Measurements from ENCODE around the gene PRKCZ.

Gene PRKCZ

GRCh38 chr1:2049718-2050431, at the start of gene PRKCZ:
Gene PRKCZ (plus strand): TSS chr1:2050411. CDS start chr1:2050631, 220 bp downstream.
- DNase-seq: no peak

DNA sequence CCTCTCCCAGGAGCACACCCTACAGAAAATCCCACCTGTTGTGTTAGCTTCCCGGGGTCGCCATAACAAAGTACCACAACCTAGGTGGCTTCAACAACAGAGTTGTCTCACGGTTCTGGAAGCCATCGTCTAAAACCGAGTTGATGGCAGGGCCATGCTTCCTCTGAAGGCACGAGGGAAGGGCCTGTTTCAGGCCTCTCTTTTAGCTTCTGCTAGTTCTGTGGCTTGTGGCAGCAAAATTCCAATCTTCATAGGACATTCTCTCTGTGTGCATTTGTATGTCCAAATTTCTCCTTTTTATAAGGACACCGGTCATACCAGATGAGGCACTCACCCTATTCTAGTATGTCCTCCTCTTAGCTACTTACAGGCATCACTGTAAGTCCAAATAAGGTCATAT, 49.8 kb upstream of the PRKCZ start:
- no peak for DNase-seq

DNA sequence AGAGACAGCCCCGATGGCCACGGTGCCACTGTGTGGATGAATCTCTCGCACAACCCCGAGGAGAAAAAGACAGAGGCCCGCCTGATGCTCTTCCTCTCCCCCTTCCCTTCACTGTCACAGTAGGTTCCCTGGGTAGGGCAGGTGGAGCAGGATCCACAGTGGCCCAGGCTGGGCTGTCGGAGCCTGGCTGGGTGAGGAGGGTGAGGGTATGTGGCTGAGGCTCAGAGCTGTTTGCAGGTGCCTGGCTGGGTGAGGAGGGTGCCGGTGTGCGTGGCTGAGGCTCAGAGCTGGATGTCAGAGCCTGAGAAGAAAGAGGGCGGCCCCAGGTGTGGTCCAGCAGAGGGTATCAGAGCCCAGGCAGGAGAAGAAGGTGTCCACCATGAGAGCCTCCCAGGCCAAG, 49.4 kb upstream of the PRKCZ start:
- no peak for DNase-seq

DNA sequence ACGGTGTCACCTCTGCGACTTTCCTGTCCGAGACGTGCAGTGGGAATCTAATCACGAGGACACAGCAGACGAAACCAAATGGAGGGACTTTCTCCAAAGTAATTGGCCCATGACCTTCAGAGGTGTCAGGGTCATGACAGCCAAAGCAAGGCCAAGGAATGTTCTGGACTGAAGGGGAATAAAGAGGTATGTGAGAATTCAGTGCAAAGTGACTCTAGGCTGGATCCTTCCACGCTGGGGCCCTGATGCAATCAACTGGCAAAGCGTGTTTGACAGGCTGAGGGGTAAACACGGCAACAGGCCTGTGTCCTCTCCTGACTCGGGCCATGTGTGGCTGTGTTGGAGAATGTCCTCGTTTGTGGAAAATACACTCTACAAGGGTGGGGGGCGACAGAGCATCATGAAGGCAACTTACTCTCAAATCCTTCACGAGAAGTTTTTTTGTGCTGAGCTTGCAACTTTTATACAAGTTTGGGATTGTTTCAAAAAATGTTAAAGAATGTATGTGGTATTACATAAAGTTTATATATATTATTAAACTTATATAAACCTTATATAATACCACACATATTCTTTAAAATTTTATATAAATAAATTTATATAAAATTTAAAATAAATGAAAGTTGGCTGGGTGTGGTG, 48.3 kb upstream of the PRKCZ start:
- no peak for DNase-seq

DNA sequence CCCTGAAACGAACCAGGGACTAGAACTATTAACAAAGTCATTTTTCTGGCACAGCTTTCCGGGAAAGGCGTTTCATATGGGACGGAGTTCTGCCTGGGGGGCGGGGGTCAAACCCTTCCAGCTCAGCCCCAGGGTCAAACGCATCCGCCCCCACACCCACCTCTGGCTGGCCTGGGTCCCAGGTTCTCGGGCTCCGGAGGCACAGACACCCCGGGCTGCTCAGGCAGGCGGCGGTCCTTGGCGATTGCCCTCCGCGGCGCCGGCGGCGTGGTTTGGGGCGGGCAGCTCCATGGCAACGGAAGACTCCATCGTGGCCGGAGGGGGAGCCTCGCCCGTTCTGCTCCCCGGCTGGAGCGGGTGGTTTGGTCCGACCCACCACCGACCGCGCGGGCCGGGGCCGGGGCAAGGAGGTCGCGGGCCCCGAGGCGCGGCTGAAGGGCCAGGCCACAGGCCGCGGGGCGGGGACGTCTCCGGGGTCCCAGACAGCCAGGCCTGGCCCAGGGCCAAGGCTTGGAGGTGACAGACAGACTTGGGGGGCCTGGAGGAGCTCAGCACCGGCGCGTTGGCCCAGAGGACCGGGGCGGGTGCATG, 46.6 kb upstream of the PRKCZ start, which contains the start of gene CFAP74:
Gene CFAP74 (minus strand): TSS at position 246 of the 591 bp plus-strand sequence. CDS start 12,830 bp downstream, outside the sequence.
- peak; percentile 28 for DNase-seq

DNA sequence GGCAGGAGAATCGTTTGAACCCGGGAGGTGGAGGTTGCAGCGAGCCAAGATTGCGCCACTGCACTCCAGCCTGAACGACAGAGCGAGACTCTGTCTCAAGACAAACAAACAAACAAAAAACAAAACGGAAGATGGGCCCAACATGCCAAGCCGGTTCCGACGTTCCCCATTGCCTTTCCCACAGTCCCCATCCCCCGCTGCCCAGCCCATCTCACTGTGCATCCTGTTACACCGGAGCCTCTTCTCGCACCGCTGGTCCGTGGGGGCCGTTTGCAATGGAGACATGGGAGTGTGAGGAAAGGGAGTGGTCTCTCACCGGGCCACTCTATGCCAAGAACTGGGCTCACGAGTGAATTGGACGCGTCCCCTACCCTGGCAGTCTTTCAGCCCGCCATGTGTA, 45.4 kb upstream of the PRKCZ start:
- no peak for DNase-seq

- DNase-seq: no peak
Measured at GRCh38 chr1:2009101-2010053, 40.8 kb upstream of the PRKCZ start.

GRCh38 chr1:2014181-2014580, 36.0 kb upstream of the PRKCZ start:
- no peak for DNase-seq

DNA sequence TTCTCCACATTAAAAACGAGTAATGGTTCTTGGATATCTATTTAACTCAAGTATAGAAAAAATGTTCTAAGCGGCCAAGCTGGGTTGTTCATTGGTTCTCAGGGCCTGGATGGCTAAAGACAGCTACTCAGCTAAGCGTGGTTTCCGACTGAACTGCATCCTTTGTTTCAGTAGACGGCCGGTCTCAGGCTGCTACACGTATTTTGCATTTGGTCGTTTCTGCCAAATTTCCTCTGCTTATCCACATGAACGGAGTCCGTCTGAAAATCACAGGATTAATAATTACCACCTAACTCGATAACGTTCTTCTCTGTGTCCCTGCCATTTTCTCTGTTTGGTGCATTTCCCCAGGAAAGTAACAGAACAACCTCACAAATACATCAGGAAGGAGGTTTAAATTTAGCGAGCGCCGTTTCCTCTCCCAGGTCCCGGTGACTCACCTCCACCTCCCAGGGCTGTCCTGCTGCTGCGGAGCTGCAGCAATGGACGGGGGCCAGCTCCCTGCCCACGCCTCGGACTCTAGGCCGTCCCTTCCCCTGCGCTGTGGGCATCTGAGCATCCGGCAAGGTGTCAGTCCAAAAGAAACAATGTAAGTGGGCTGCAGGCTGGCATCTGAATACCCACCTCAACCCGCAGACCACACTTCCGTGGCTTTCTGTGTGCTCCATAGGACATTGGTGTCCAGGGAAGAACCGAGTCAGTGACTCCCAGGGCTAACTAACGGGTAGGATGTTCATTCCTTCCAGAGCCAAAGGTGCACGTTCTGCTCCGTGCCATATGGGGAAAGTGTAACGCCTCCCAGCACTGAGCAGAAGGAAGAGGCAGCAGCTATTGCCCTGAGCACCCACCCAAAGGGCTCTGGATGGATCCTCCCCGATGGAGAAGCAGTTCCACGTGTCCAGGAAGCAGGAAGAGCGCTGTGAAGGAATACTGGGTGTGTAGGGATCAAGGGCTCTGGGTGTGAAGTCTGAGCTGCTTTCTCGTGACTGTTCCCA, 35.2 kb upstream of the PRKCZ start:
- DNase-seq: no peak

- no peak for DNase-seq
Measured at GRCh38 chr1:2016123-2016522, 34.1 kb upstream of the PRKCZ start.

DNA sequence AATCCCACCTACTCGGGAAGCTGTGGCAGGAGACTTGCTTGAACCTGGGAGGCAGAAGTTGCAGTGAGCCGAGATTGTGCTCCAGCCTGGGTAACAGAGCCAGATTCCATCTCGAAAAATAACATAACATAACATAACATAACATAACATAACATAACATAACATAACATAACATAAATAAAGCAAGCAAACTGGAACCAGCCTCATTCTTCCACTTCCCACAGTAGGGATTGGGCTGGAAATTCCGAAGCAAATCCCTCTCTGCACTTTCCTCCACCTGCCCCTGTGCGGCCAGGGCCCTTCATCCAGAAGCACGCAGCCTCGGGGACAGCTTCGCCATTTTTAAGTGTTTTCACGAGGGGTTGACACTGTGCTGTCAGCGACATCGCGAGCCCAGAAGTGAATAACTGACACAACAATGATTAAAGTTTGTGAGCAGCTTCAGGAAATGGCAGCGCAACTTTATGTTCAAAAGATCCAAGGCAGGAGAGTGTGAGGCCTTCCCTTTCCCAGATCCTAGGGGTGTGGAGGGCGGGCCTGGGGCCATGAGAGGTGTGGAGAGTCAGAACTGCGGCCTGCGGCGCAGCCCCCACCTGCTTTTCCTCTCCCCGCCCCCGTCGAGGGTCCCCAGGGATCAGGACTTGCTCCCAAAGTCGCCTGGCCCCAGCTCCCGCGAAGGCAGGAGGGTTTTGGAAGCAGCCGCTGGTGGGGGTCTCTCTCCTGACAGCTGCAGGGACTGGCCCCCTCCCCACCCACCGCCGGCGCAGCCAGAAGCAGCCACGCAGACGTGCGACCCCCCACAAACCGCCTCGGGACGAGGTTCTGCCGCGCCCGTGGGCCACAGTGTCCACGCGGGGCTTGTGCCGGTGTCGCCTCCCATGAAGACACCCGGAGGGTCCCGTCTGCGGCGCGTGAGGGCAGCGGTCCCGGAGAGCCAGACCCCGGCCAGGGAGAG, 31.7 kb upstream of the PRKCZ start:
- DNase-seq: no peak

GRCh38 chr1:2019172-2019543, 31.1 kb upstream of the PRKCZ start, which contains the start of gene GABRD:
Gene GABRD (plus strand): TSS chr1:2019345. CDS start chr1:2019424, 79 bp downstream.
- no peak for DNase-seq

DNA sequence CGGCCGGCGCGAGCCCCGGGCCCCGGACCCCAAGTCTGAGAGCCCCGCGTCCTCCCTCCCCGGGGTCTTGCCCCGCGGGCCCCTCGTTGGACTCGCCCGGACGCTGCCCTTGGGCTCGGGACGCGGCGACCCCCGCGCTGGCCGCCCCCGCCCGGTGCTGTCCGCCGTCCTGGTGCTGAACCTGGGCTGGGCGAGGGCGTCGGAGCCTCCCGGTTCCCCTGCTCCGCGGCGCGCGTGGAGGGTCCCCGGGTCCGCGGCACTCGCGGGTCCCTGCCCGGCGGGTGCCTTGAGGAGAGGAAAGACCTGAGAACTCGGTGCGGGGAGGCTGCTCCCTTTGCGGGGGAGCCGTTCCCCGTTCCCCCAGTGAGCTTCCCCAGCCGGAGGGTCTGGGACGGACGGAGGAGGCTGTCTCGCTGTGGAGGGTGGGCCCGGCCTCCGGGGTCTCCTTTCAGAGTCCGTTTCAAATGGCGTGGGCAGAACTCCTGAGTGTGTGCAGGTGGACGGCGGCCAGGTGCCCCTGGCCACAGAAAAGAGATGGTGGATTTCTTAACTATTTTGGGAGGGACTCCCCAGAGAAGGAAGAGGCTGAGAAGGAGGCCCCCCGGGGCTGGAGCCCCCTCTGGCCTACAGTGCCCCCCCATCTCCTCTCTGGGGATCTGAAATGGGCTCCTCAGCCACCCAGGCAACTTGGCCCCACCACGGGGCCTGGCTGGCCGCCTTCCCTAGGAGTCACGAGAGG, 30.5 kb upstream of the PRKCZ start:
- no peak for DNase-seq

DNA sequence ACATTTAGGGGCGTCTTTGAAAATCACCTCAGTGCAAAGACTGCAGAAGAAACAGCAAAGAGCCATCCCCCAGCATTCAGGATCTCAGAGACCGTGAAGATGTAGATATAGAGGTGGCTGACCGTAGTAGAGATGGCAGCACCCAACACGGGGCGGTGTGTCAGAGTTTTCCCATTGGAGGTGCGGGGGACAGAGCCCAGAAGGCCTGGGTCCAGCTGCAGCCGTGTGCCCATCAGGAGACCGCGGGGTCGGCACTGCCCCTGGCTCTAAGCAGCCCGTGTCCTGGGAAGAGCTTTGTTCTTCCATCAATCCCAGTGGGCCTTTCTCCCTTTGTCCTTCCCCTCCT, 29.9 kb upstream of the PRKCZ start:
- no peak for DNase-seq

DNA sequence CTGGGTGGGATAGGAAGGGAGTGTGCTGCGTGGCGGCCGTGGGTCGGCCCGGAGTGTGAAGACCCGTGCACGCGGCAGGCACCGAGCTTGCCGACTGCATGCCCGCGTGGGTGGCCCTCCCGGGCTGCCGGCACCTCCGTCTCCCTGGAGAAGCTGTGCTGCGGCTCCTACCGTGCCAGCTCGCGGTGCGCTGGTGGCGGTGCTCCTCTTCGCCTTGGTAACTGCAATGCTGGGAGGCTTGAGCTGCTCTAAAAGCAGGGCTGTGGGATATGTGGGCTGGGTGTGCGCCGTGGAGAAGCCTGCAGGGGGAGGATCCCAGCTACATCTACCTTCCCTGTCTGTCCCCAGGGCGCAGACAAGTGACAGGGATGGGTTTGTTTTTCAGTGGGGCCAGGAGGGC, 28.7 kb upstream of the PRKCZ start:
- no peak for DNase-seq

GRCh38 chr1:2022063-2022770, 28.0 kb upstream of the PRKCZ start:
- no peak for DNase-seq

DNA sequence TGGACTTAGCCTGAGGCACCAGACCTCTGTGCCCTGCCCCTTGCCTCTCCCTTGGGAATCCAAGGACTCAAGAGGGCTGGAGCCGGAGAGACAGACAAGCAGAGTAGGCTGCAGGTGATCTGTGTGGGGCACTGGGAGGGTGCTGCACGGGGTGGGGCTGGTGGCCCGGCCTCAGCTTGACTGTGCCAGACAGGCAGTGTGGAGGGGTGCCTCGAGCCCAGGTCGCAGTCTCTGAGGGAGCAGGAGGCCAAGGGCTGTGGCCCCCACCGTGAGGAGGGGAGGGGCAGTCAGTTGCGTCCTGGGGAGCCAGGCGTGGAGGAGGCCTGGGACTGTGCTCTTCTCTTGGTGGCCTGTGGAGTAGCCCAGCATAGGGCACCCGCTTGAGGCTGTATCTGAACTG, 27.0 kb upstream of the PRKCZ start:
- DNase-seq: no peak

- DNase-seq: no peak
Measured at GRCh38 chr1:2024451-2024850, 25.8 kb upstream of the PRKCZ start.

DNA sequence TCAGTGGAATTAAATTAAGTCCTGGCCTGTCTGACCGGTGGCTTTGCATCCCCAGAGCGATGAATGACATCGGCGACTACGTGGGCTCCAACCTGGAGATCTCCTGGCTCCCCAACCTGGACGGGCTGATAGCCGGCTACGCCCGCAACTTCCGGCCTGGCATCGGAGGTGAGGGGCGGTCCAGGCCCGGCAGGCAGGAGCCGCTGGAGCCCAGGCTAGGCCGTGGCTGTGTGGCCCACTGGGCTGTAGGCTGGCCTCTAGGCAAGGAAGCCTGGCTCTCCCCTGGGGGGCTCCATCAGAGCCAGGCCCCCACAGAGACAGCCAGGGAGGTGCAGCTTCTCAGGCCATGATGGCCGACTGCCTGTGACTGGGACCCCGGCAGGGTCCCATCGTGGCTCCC, 25.3 kb upstream of the PRKCZ start:
- DNase-seq: no peak

Data from MV-4-11 (cell line).